Nephron progenitor cell (in vitro differentiated cells): ENCODE measurements around the gene SGCA.

Experiments
- DNase-seq: peaks from one replicate; pipeline ENCODE4 v3.0.0; 2021
- H3K27ac Mint-ChIP-seq: 2 replicates; pipeline ENCODE4 v1.8.0; 2021; ENCODE audit warnings: mild to moderate bottlenecking, moderate library complexity, mixed read lengths
- H3K27me3 Mint-ChIP-seq: 2 replicates; pipeline ENCODE4 v1.8.0; 2021; ENCODE audit warnings: mild to moderate bottlenecking, low read depth, mixed read lengths; ENCODE audit not compliant: poor library complexity
- H3K36me3 Mint-ChIP-seq: 2 replicates; pipeline ENCODE4 v1.8.0; 2021; ENCODE audit warnings: low read depth, mixed read lengths
- H3K4me1 Mint-ChIP-seq: 2 replicates; pipeline ENCODE4 v1.8.0; 2021; ENCODE audit warnings: mixed read lengths
- H3K4me3 Mint-ChIP-seq: 2 replicates; pipeline ENCODE4 v1.8.0; 2021; ENCODE audit warnings: mild to moderate bottlenecking, moderate library complexity, mixed read lengths
- H3K9me3 Mint-ChIP-seq: 2 replicates; pipeline ENCODE4 v1.8.0; 2021; ENCODE audit warnings: mild to moderate bottlenecking, moderate library complexity, mixed read lengths
- CTCF ChIP-seq: fragments of 200-600 bp; sonication (generic); IDR thresholded peaks from 2 replicates; pipeline ENCODE4 v1.5.0; 2021; ENCODE audit warnings: antibody characterized with exemption

Gene SGCA

GRCh38 chr17:50151041-50151936 lies 14.5 kb upstream of the SGCA start:
- H3K4me3 Mint-ChIP-seq, result peak overlapping the region; percentile 84
- peaks cover 59% of the 10 kb centered on the region for H3K4me1 Mint-ChIP-seq
- DNase-seq, result peak; percentile 89
- H3K9me3 Mint-ChIP-seq, result no peaks in the 10 kb centered on the region
- peaks cover 3% of the 10 kb centered on the region for H3K27me3 Mint-ChIP-seq
- H3K36me3 Mint-ChIP-seq, result no peaks in the 10 kb centered on the region
- H3K27ac Mint-ChIP-seq, result peak overlapping the region; percentile 82
- TF ChIP-seq CTCF, result peak; percentile 51

- TF ChIP-seq CTCF, result no peak
- H3K4me3 Mint-ChIP-seq, result peak overlapping the region; percentile 84
- H3K27ac Mint-ChIP-seq, result peak overlapping the region; percentile 96
- H3K9me3 Mint-ChIP-seq, result no peaks in the 10 kb centered on the region
- peak; percentile 69 for DNase-seq
- H3K27me3 Mint-ChIP-seq, result peaks cover 2% of the 10 kb centered on the region
- H3K4me1 Mint-ChIP-seq, result peaks cover 51% of the 10 kb centered on the region
- H3K36me3 Mint-ChIP-seq, result no peaks in the 10 kb centered on the region
These were observed 13.8 kb upstream of the SGCA start for GRCh38 chr17:50151937-50152547.

GRCh38 chr17:50152736-50153135 lies 13.1 kb upstream of the SGCA start:
- no peaks in the 10 kb centered on the region for H3K36me3 Mint-ChIP-seq
- no peak for DNase-seq
- H3K27ac Mint-ChIP-seq, result peak overlapping the region; percentile 96
- TF ChIP-seq CTCF, result no peak
- peaks cover 44% of the 10 kb centered on the region for H3K4me1 Mint-ChIP-seq
- no peaks in the 10 kb centered on the region for H3K27me3 Mint-ChIP-seq
- H3K9me3 Mint-ChIP-seq, result no peaks in the 10 kb centered on the region
- H3K4me3 Mint-ChIP-seq, result peak overlapping the region; percentile 84

- H3K4me3 Mint-ChIP-seq, result no peak overlapping the region
- H3K36me3 Mint-ChIP-seq, result no peaks in the 10 kb centered on the region
- H3K27me3 Mint-ChIP-seq, result no peaks in the 10 kb centered on the region
- H3K27ac Mint-ChIP-seq, result no peak overlapping the region
- H3K4me1 Mint-ChIP-seq, result peaks cover 34% of the 10 kb centered on the region
- no peaks in the 10 kb centered on the region for H3K9me3 Mint-ChIP-seq
- DNase-seq, result no peak
- TF ChIP-seq CTCF, result no peak
These were observed 11.9 kb upstream of the SGCA start for GRCh38 chr17:50153650-50154575.

GRCh38 chr17:50154604-50155003 lies 11.2 kb upstream of the SGCA start:
- Mint-ChIP-seq H3K4me1 (peaks cover 34% of the 10 kb centered on the region), H3K4me3 (no peak overlapping the region)

More at GRCh38 chr17:50154604-50155003, 11.2 kb upstream of the SGCA start:
- DNase-seq, result no peak
- H3K36me3 Mint-ChIP-seq, result no peaks in the 10 kb centered on the region
- H3K9me3 Mint-ChIP-seq, result no peaks in the 10 kb centered on the region
- no peak overlapping the region for H3K27ac Mint-ChIP-seq
- no peaks in the 10 kb centered on the region for H3K27me3 Mint-ChIP-seq
- TF ChIP-seq CTCF, result no peak
